Suprapubic skin (tissue), 3 donors: ENCODE data around the gene DOK6.

Experiments used
- POLR2A ChIP-seq, 2 donors: fragments of 450-650 bp; IDR thresholded peaks; one replicate each; pipeline ENCODE4 v1.6.1; 2017; ENCODE audit warnings: antibody characterized with exemption in 2 of 2, mild to moderate bottlenecking in 2 of 2, moderate library complexity in 2 of 2
- TF ChIP-seq, protein P1 (sequence below), 2 donors: fragments of 200-600 bp in 1 of 2; fragments of 450-650 bp in 1 of 2; sonication (generic) in 1 of 2; IDR thresholded peaks; one replicate each; pipeline ENCODE4 v1.5.1; 2016 to 2019; ENCODE audit warnings: antibody characterized with exemption in 2 of 2, mild to moderate bottlenecking in 1 of 2, moderate library complexity in 1 of 2

DNA sequence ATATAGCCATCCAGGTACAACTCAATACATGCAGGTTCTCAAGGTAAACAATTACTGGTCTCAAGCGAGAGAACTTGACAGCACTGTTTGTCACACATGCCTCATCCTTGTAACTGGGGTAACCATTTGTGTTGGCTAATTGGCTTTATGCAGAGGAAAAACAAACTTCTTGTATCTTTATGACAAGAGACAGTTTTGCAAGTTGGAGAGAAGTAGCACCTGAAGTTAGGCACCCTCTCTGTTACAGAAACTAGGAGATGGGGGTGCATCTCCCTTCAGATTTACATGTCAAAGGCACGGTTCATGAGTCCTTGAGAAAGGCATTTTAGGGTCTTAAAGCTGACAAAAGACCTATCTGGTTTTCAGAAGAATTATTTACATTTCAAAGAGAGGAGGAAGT lies 305.3 kb downstream of the DOK6 start:
- no peak for TF ChIP-seq POLR2A (IDR thresholded peaks at IDR 0.05)
- TF ChIP-seq, protein P1, sequence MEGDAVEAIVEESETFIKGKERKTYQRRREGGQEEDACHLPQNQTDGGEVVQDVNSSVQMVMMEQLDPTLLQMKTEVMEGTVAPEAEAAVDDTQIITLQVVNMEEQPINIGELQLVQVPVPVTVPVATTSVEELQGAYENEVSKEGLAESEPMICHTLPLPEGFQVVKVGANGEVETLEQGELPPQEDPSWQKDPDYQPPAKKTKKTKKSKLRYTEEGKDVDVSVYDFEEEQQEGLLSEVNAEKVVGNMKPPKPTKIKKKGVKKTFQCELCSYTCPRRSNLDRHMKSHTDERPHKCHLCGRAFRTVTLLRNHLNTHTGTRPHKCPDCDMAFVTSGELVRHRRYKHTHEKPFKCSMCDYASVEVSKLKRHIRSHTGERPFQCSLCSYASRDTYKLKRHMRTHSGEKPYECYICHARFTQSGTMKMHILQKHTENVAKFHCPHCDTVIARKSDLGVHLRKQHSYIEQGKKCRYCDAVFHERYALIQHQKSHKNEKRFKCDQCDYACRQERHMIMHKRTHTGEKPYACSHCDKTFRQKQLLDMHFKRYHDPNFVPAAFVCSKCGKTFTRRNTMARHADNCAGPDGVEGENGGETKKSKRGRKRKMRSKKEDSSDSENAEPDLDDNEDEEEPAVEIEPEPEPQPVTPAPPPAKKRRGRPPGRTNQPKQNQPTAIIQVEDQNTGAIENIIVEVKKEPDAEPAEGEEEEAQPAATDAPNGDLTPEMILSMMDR (IDR thresholded peaks at IDR 0.05) = no peak
